HG03520 (cell line): Measurements from ENCODE around the gene CNDP2.
"Not testable (repeated sequence)": the region's sequence is repeated elsewhere in the genome, so short reads cannot be mapped to it uniquely, and the experiment has no call there.

ENCODE experiments used
- ATAC-seq: cut with Tn5 transposase; IDR thresholded peaks from one replicate; pipeline ENCODE4 v1.9.1; 2021; ENCODE audit warnings: mild to moderate bottlenecking, moderate library complexity; ENCODE audit not compliant: unreplicated experiment

CNDP2 gene

DNA sequence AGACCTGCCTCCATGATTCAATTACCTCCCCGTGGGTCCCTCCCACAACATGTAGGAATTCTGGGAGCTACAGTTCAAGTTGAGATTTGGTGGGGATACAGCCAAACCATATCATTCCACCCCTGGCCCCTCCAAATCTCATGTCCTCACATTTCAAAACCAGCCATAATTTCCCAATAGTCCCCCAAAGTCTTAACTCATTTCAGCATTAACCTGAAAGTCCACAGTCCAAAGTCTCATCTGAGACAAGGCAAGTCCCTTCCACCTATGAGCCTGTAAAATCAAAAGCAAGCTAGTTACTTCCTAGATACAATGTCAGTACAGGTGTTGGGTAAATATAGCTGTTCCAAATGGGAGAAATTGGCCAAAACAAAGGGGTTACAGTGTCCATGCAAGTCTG, 69.0 kb downstream of the CNDP2 start:
- ATAC-seq: not testable (repeated sequence)

DNA sequence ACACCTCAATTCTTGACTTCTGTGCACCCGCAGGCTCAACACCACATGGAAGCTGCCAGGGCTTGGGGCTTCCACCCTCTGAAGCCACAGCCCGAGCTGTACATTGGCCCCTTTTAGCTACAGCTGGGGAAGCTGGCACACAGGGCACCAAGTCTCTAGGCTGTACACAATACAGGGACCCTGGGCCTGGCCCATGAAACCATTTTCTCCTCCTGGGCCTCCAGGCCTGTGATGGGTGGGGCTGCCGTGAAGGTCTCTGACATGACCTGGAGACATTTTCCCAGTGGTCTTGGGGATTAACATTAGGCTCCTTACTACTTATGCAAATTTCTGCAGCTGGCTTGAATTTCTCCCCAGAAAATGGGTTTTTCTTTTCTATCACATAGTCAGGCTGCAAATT, 69.8 kb downstream of the CNDP2 start:
- ATAC-seq: not testable (repeated sequence)

DNA sequence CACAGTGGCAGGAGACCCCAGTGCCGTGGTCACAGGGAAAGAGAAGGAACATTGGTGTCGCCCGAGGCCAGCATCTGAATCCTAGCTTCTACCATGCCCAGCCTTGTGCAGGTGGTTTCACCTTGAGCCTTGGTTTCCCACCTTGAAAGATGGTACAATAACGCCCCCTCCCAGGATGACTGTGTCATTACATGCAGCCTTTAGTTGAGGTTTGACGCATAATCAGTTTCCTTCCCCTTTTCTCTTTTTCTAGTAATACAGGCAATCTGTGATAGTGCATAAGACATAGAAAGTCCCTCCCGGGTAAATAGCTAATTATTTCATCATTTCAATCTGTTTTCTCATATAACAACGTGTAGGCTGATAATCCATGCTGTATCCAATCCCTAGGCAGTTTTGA, 71.7 kb downstream of the CNDP2 start:
- ATAC-seq: no peak

DNA sequence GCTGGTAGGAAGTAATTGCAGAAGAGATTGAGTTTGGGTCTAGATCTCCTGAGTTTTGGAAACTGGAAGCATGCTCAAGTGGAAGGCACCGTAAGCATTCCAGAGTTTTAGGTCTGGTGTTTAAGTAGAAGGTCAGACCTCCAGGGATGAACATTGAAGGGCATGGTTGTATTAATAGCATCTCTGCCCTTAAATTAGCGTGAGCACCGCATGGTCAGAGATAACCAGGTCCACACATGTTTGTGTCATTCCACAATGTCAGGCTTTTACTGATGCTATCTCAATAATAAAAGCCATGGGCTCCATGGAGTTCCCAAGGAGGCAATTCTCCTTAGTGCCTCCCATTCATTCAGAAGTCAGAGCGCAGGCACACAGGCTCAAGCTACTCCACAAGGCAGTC, 73.2 kb downstream of the CNDP2 start:
- no peak for ATAC-seq

DNA sequence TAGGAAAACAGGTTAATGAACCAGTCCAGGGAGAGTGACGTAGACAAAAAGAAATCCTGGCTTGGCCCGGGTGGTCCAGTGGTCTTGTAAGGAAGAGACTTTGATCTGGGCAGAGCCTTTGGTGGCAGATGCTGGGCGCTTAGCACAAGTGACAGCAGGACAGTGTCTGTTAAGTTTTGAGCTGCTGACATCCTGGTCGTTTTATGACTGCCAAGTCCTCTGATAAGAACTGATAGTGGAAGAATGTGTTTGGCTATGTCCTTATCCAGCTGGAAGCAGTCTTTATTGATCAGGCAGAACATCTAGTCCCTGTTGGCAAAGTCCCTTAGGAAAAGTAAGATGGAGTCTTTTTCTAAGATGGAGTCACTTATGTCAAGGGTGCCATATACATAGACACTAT, 74.1 kb downstream of the CNDP2 start:
- no peak for ATAC-seq

DNA sequence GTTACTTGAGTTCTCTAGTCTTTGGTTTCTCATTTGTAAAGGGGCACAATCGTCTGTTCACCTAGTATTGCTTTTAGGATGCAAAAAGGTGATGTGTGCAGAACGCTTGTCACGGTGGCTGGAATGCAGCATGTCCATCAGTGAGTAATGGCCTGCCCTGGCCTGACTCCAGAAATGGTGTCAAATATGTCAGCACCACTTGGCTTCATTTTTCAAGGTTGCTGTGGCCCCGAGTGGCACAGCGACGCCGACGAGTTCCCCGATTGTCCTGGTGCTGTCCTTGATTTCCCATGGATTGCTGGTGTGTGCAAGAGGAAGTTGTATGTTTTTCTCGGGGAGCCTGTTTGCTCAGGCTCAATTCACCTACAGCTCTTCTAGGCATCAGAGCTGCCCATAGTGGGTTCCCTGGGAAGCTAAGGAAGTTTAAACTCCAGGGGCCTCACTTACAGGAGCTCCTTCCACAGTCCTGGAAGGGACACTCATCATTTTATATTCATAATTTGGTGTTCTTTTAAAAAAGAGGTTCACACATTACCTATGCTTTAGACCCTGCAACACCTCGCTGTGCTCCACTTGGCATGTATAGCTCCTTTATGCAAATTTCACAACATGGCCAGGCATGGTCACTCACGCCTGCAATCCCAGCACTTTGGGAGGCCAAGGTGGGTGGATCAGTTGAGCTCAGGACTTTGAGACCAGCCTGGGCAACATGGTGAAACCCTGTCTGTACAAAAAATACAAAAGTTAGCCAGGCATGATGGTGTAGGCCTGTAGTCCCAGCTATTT, 75.9 kb downstream of the CNDP2 start:
- no peak for ATAC-seq

DNA sequence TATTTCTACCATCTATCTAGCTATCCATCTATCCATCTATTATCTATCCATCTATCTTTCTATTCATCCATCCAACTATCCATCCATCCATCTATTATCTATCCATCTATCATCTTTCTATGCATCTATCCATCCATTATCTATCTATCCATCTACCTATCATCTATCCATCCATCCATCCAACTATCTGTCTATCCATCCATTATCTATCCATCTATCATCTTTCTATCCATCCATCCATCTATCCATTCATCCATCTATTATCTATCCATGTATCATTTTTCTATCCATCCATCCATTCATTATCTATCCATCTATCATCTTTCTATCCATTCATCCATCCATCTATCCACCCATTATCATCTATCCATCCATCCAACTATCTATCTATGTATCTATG, 76.9 kb downstream of the CNDP2 start:
- ATAC-seq: no peak
